Esophagus squamous epithelium (tissue), 4 donors: ENCODE data around the gene DPY30.
"Not testable (repeated sequence)": the region's sequence is repeated elsewhere in the genome, so short reads cannot be mapped to it uniquely, and the experiment has no call there.

ENCODE experiments used
- POLR2A ChIP-seq, 4 donors: fragments of 450-650 bp; IDR thresholded peaks; one replicate each; pipeline ENCODE4 v1.6.1; 2017; ENCODE audit warnings: antibody characterized with exemption in 4 of 4, mild to moderate bottlenecking in 4 of 4, moderate library complexity in 3 of 4
- TF ChIP-seq, protein P1 (sequence below), 6 experiments: fragments of 450-650 bp in 4 of 6; fragments of 200-600 bp in 2 of 6; sonication (generic) in 2 of 6; IDR thresholded peaks; one replicate each; pipeline ENCODE4 v1.5.1; 2016 to 2019; ENCODE audit warnings: antibody characterized with exemption in 6 of 6, mild to moderate bottlenecking in 4 of 6, moderate library complexity in 4 of 6

DNA sequence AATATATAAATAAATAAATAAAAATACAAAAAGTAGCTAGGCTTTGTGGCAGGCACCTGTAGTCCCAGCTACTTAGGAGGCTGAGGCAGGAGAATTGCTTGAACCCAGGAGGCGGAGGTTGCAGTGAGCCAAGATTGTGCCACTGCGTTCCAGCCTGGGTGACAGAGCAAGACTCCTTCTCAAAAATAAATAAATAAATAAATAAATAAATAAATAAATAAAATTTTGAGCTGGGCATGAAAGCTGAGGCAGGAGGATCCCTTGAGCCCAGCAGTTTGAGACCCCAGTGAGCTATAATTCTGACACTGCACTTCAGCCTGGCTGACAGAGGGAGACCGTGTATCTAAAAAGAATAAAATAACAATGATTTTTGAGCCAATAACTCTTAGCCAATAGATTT is 15.0 kb upstream of the DPY30 start:
- TF ChIP-seq, protein P1, sequence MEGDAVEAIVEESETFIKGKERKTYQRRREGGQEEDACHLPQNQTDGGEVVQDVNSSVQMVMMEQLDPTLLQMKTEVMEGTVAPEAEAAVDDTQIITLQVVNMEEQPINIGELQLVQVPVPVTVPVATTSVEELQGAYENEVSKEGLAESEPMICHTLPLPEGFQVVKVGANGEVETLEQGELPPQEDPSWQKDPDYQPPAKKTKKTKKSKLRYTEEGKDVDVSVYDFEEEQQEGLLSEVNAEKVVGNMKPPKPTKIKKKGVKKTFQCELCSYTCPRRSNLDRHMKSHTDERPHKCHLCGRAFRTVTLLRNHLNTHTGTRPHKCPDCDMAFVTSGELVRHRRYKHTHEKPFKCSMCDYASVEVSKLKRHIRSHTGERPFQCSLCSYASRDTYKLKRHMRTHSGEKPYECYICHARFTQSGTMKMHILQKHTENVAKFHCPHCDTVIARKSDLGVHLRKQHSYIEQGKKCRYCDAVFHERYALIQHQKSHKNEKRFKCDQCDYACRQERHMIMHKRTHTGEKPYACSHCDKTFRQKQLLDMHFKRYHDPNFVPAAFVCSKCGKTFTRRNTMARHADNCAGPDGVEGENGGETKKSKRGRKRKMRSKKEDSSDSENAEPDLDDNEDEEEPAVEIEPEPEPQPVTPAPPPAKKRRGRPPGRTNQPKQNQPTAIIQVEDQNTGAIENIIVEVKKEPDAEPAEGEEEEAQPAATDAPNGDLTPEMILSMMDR (IDR thresholded peaks at IDR 0.05) = not testable (repeated sequence)
- not testable (repeated sequence) for TF ChIP-seq POLR2A (IDR thresholded peaks at IDR 0.05)
